Panc1 (cell line): Measurements from ENCODE around the gene CEP192. TPM values are rescaled to one million over a fixed set of nuclear protein-coding genes. Genes with fewer than 3 reads are reported as not detected.

ENCODE experiments used
- ATAC-seq: fragments of 200-7000 bp; cut with Tn5 transposase; 2 replicates; pipeline ENCODE4 v1.9.1; 2020; ENCODE audit warnings: mild to moderate bottlenecking, moderate library complexity
- BruUV-seq: library from RNA; stranded (reverse); fragments of 400-500 nt; replicated peaks from 2 replicates; lab custom pipeline; 2021; lab: Mats Ljungman, UMichigan
- CTCF ChIA-PET: fragments of 300-600 bp; sonication (Branson Sonifier 250); formaldehyde crosslinking; loops from one replicate; lab custom pipeline; 2022; ENCODE audit warnings: antibody characterized with exemption; lab: Charles Lee
- POLR2A ChIA-PET: fragments of 300-600 bp; sonication (Branson Sonifier 250); formaldehyde crosslinking; loops from one replicate; lab custom pipeline; 2022; ENCODE audit warnings: antibody characterized with exemption; lab: Charles Lee
- DNase-seq: peaks from one replicate; pipeline ENCODE4 v3.0.0-alpha.2; 2010; ENCODE audit warnings: low read depth, low spot score
- H3K27ac ChIP-seq: 2 replicates; pipeline ENCODE4 v1.5.1; 2011; ENCODE audit warnings: mild to moderate bottlenecking, low read length, inconsistent platforms
- H3K27me3 ChIP-seq: fragments of 200-500 bp; sonication (Bioruptor generic); 2 replicates; pipeline ENCODE4 v1.6.0; 2014; ENCODE audit warnings: low read length, inconsistent platforms; ENCODE audit not compliant: control insufficient read depth, insufficient read depth
- H3K36me3 ChIP-seq: fragments of 200-500 bp; sonication (Bioruptor generic); 2 replicates; pipeline ENCODE4 v1.5.1; 2014; ENCODE audit warnings: inconsistent platforms, mild to moderate bottlenecking, low read length, moderate library complexity; ENCODE audit not compliant: control insufficient read depth, insufficient read depth
- H3K4me1 ChIP-seq: 2 replicates; pipeline ENCODE4 v1.5.1; 2011; ENCODE audit warnings: inconsistent platforms, mild to moderate bottlenecking, low read length, moderate library complexity; ENCODE audit not compliant: control insufficient read depth, insufficient read depth
- H3K4me3 ChIP-seq, 2 experiments: 2 replicates each; pipeline ENCODE4 v1.5.1; 2011 to 2012; ENCODE audit warnings: low read depth in 2 of 2, low read length in 2 of 2, mild to moderate bottlenecking in 2 of 2, inconsistent platforms in 1 of 2, moderate library complexity in 1 of 2
- H3K9me3 ChIP-seq: fragments of 200-500 bp; sonication (Bioruptor generic); 2 replicates; pipeline ENCODE4 v1.5.1; 2014; ENCODE audit warnings: low read depth, mild to moderate bottlenecking, inconsistent platforms, low read length, moderate library complexity; ENCODE audit not compliant: control insufficient read depth, insufficient read depth
- POLR2AphosphoS5 ChIP-seq: IDR thresholded peaks from 2 replicates; pipeline ENCODE4 v1.6.1; 2012; ENCODE audit warnings: mild to moderate bottlenecking, low read depth, low read length, moderate library complexity
- SIN3A ChIP-seq: IDR thresholded peaks from 2 replicates; pipeline ENCODE4 v1.6.1; 2012; ENCODE audit warnings: low read depth, mild to moderate bottlenecking, low read length, moderate library complexity, borderline replicate concordance; ENCODE audit not compliant: insufficient read depth
- TCF7L2 ChIP-seq: IDR thresholded peaks from 2 replicates; pipeline ENCODE4 v1.6.1; 2011; ENCODE audit warnings: mild to moderate bottlenecking, low read depth, low read length, inconsistent platforms
- in situ Hi-C: cut with HindIII; loops from 2 replicates; pipeline ENCODE4 v1.10.0; 2016; ENCODE audit warnings: low sequenced_read_pairs, low pct_unique_long_range_greater_than_20kb
- intact Hi-C: fragments of 100-400 bp; cut with micrococcal nuclease; formaldehyde crosslinking; loops from one replicate; pipeline ENCODE4 v1.10.0; 2022; ENCODE audit not compliant: unreplicated experiment
- total RNA-seq: library from RNA; stranded (reverse); gene quantifications from one replicate; pipeline ENCODE4 v1.2.1, GENCODE V29; 2021; ENCODE audit not compliant: unreplicated experiment
- TF ChIP-seq, protein P1 (sequence below), 2 experiments: IDR thresholded peaks; 2 replicates each; pipeline ENCODE4 v1.6.1; 2011 to 2012; ENCODE audit warnings: low read depth in 2 of 2, control low read depth in 1 of 2, low read length in 1 of 2, mild to moderate bottlenecking in 1 of 2, moderate library complexity in 1 of 2; ENCODE audit not compliant: insufficient read depth in 1 of 2
- TF ChIP-seq, protein P2 (sequence below): fragments of 450-650 bp; IDR thresholded peaks from 2 replicates; pipeline ENCODE4 v1.5.1; 2017; ENCODE audit warnings: mild to moderate bottlenecking

The CEP192 gene
- total RNA-seq, 1 experiment from 2014 or later: 27.2 TPM

DNA sequence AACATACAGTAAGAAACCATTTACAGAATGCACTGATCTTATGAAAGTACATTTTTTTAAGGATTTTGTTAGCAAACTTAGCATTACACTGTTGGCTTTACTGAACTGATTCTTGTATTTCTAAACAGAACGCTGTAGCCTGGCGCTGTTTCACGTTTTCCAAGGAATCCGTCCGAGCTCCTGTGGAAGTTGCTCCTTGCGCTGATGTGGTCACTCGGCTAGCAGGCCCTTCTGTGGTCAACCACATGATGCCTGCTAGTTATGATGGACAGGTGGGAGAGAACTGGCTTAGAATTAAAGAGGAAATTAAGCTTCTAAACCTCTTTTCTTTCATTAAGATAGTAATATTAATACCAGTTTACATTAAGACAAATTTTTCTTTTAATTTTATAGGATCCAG lies 76.8 kb downstream of the CEP192 start:
- Histone ChIP-seq H3K36me3 (peaks cover 33% of the 10 kb centered on the region), H3K9me3 (no peaks in the 10 kb centered on the region), H3K27me3 (no peaks in the 10 kb centered on the region), H3K27ac (no peak overlapping the region), H3K4me1 (no peaks in the 10 kb centered on the region), H3K4me3 (no peak overlapping the region)
- DNase-seq (no peak), ATAC-seq (no peak)
- CTCF ChIA-PET: no interaction called here
- no TSS peak for BruUV-seq
- in situ Hi-C loops: no loop called here
- POLR2A ChIA-PET: no interaction called here
- intact Hi-C loops: no loop called here
- TF ChIP-seq SIN3A (no peak), POLR2AphosphoS5 (no peak), TCF7L2 (no peak)
- TF ChIP-seq, protein P1, sequence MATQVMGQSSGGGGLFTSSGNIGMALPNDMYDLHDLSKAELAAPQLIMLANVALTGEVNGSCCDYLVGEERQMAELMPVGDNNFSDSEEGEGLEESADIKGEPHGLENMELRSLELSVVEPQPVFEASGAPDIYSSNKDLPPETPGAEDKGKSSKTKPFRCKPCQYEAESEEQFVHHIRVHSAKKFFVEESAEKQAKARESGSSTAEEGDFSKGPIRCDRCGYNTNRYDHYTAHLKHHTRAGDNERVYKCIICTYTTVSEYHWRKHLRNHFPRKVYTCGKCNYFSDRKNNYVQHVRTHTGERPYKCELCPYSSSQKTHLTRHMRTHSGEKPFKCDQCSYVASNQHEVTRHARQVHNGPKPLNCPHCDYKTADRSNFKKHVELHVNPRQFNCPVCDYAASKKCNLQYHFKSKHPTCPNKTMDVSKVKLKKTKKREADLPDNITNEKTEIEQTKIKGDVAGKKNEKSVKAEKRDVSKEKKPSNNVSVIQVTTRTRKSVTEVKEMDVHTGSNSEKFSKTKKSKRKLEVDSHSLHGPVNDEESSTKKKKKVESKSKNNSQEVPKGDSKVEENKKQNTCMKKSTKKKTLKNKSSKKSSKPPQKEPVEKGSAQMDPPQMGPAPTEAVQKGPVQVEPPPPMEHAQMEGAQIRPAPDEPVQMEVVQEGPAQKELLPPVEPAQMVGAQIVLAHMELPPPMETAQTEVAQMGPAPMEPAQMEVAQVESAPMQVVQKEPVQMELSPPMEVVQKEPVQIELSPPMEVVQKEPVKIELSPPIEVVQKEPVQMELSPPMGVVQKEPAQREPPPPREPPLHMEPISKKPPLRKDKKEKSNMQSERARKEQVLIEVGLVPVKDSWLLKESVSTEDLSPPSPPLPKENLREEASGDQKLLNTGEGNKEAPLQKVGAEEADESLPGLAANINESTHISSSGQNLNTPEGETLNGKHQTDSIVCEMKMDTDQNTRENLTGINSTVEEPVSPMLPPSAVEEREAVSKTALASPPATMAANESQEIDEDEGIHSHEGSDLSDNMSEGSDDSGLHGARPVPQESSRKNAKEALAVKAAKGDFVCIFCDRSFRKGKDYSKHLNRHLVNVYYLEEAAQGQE (IDR thresholded peaks at IDR 0.05; ENCODE audit: insufficient read depth in 1 of 2, low read depth in 2 of 2, low read length in 1 of 2): no peak
- TF ChIP-seq, protein P2, sequence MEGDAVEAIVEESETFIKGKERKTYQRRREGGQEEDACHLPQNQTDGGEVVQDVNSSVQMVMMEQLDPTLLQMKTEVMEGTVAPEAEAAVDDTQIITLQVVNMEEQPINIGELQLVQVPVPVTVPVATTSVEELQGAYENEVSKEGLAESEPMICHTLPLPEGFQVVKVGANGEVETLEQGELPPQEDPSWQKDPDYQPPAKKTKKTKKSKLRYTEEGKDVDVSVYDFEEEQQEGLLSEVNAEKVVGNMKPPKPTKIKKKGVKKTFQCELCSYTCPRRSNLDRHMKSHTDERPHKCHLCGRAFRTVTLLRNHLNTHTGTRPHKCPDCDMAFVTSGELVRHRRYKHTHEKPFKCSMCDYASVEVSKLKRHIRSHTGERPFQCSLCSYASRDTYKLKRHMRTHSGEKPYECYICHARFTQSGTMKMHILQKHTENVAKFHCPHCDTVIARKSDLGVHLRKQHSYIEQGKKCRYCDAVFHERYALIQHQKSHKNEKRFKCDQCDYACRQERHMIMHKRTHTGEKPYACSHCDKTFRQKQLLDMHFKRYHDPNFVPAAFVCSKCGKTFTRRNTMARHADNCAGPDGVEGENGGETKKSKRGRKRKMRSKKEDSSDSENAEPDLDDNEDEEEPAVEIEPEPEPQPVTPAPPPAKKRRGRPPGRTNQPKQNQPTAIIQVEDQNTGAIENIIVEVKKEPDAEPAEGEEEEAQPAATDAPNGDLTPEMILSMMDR: no peak

DNA sequence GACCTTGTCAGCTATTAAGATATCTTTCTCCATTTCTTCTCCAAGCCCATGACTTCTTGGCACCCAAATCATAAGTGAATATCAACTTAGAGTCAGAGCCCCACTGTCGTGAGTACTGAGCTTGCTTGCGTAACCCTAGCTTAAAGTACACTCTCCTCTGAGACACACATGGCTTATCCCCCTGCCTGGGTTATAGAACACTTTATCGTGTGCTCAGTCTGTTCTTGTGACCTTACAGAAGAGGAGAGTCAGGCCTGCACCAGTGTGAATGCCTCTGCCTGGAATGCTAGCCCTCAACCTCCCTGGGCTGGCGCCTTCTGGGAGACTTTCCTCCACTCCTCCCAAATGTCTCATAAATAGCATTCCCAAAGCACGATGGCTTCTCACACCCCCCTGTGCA lies 79.3 kb downstream of the CEP192 start:
- ChIA-PET CTCF (no interaction called here), POLR2A (no interaction called here)
- no peak overlapping the region for H3K27ac ChIP-seq
- intact Hi-C loops (loop anchor here (10.0 kb wide), 1 partner anchor 64 kb away; no protein-coding TSS in a partner anchor), in situ Hi-C loops (no loop called here)
- ATAC-seq (no peak), DNase-seq (no peak)
- no peaks in the 10 kb centered on the region for H3K4me1 ChIP-seq
- H3K36me3 ChIP-seq: peaks cover 36% of the 10 kb centered on the region
- H3K4me3 ChIP-seq: no peak overlapping the region
- H3K9me3 ChIP-seq: no peaks in the 10 kb centered on the region
- no TSS peak for BruUV-seq
- H3K27me3 ChIP-seq: no peaks in the 10 kb centered on the region
- TF ChIP-seq, protein P1 (IDR thresholded peaks at IDR 0.05; ENCODE audit: insufficient read depth in 1 of 2, low read depth in 2 of 2, low read length in 1 of 2): no peak
- TF ChIP-seq POLR2AphosphoS5 (no peak), TCF7L2 (no peak), SIN3A (no peak)
- TF ChIP-seq, protein P2: no peak
